Stimulated activated CD4-positive, alpha-beta T cell treated with anti-CD3 and anti-CD28 coated beads, Interleukin-4, amount 100 ng/mL, for 48 hours (primary cell): ENCODE measurements around the gene MYLIP.

ENCODE experiments used
- DNase-seq, 2 donors: peaks; one replicate each; pipeline ENCODE4 v3.0.0-alpha.2; 2020; ENCODE audit warnings: low read depth in 2 of 2

The MYLIP gene

GRCh38 chr6:16139556-16139955 lies 10.7 kb downstream of the MYLIP start:
- no peak for DNase-seq

GRCh38 chr6:16140607-16141006 lies 11.7 kb downstream of the MYLIP start:
- DNase-seq, result no peak

GRCh38 chr6:16141514-16141913 lies 12.6 kb downstream of the MYLIP start:
- DNase-seq, result no peak

- no peak for DNase-seq
Observed at GRCh38 chr6:16145038-16145437, 16.2 kb downstream of the MYLIP start.

- DNase-seq, result no peak
Observed at GRCh38 chr6:16146028-16146427, 17.1 kb downstream of the MYLIP start.

GRCh38 chr6:16146527-16146955 lies 17.7 kb downstream of the MYLIP start:
- DNase-seq, result no peak

- DNase-seq, result no peak
Observed at GRCh38 chr6:16148498-16148897, 19.6 kb downstream of the MYLIP start.

- DNase-seq, result no peak
Observed at GRCh38 chr6:16149305-16149704, 20.4 kb downstream of the MYLIP start.

GRCh38 chr6:16150098-16150497 lies 21.2 kb downstream of the MYLIP start:
- no peak for DNase-seq

GRCh38 chr6:16153211-16153820 lies 24.4 kb downstream of the MYLIP start:
- no peak for DNase-seq

GRCh38 chr6:16154904-16155303 lies 26.0 kb downstream of the MYLIP start:
- no peak for DNase-seq

- no peak for DNase-seq
Observed at GRCh38 chr6:16157492-16157891, 28.6 kb downstream of the MYLIP start.

GRCh38 chr6:16157909-16158308 lies 29.0 kb downstream of the MYLIP start:
- DNase-seq, result no peak

- DNase-seq, result no peak
Observed at GRCh38 chr6:16158943-16159557, 30.2 kb downstream of the MYLIP start.

GRCh38 chr6:16160794-16161193 lies 31.9 kb downstream of the MYLIP start:
- no peak for DNase-seq

- no peak for DNase-seq
Observed at GRCh38 chr6:16162003-16162402, 33.1 kb downstream of the MYLIP start.

- no peak for DNase-seq
Observed at GRCh38 chr6:16163066-16163465, 34.2 kb downstream of the MYLIP start.

- DNase-seq, result no peak
Observed at GRCh38 chr6:16163535-16164300, 34.8 kb downstream of the MYLIP start.

GRCh38 chr6:16165641-16166040 lies 36.8 kb downstream of the MYLIP start:
- DNase-seq, result no peak

- no peak for DNase-seq
Observed at GRCh38 chr6:16166871-16167608, 38.2 kb downstream of the MYLIP start.

- no peak for DNase-seq
Observed at GRCh38 chr6:16168121-16168520, 39.2 kb downstream of the MYLIP start.

GRCh38 chr6:16168858-16169257 lies 40.0 kb downstream of the MYLIP start:
- no peak for DNase-seq
